H7 (cell line): ENCODE measurements around the gene GUCY1A1. TPM values are rescaled to one million over a fixed set of nuclear protein-coding genes. Genes with fewer than 3 reads are reported as not detected.

Experiments
- DNase-seq: peaks from one replicate; pipeline ENCODE4 v3.0.0; 2012
- H3K27me3 ChIP-seq: 2 replicates; pipeline ENCODE4 v1.6.0; 2011; ENCODE audit warnings: mild to moderate bottlenecking, low read length; ENCODE audit not compliant: control insufficient read depth, insufficient read depth
- H3K36me3 ChIP-seq: replicated peaks from 2 replicates; pipeline ENCODE4 v1.5.1; 2011; ENCODE audit warnings: low read length; ENCODE audit not compliant: control insufficient read depth, insufficient read depth
- H3K4me3 ChIP-seq: 2 replicates; pipeline ENCODE4 v1.5.1; 2011; ENCODE audit warnings: low read depth, mild to moderate bottlenecking, control low read depth, low read length, moderate library complexity; ENCODE audit not compliant: insufficient read depth
- total RNA-seq: library from RNA; depleted of rRNA; stranded (reverse); fragments of >200 nt; shearing (Covaris generic); gene quantifications from 2 replicates; pipeline ENCODE4 v1.2.3, GENCODE V29; 2014; rRNA removed

GUCY1A1 gene
- total RNA-seq = 0.10 TPM in 1 of 2 replicates, not detected in the other

GRCh38 chr4:155666344-155667221 is at the start of gene GUCY1A1:
TSS of gene GUCY1A1 (plus strand) at chr4:155666848. CDS start at chr4:155696868, 30,020 bp downstream.
- H3K36me3 ChIP-seq = no peaks in the 10 kb centered on the region
- DNase-seq = peak; percentile 63
- H3K27me3 ChIP-seq = peaks cover 76% of the 10 kb centered on the region
- peak within 1 kb of the TSS; percentile 41 for H3K4me3 ChIP-seq

GRCh38 chr4:155617296-155617695 is 49.4 kb upstream of the GUCY1A1 start:
- H3K27me3 ChIP-seq = no peaks in the 10 kb centered on the region
- no peak overlapping the region for H3K4me3 ChIP-seq
- no peaks in the 10 kb centered on the region for H3K36me3 ChIP-seq
- DNase-seq = no peak

DNA sequence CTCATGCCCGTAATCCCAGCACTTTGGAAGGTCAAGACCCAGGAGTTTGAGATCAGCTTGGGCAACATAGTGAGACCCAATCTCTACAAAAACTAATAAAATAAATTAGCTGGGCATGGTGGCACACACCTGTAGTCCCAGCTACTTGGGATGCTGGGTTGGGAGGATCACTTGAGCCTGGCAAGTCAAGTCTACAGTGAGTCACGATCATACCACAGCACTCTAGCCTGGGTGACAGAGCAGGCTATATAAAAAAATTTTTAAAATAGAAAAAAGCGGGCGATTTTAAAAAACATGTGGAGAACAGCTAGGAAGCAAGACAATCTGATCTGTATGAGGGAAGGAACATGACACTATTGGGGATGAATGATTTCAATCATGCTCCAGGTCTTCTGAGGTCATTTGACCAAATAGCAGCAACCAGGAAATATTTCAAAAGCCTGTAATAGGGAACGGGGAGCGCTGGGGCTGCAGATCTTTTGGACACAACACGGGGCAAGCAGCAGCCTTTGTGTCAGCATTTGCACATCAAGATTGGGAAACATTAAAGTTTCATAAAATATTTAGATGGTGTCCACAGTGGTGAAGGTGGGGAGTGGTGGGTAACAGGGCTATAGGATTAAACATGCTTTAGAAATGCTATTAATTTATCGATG is 48.3 kb upstream of the GUCY1A1 start:
- no peaks in the 10 kb centered on the region for H3K27me3 ChIP-seq
- no peaks in the 10 kb centered on the region for H3K36me3 ChIP-seq
- DNase-seq = no peak
- H3K4me3 ChIP-seq = no peak overlapping the region

GRCh38 chr4:155620637-155621036 is 46.0 kb upstream of the GUCY1A1 start:
- no peak overlapping the region for H3K4me3 ChIP-seq
- DNase-seq = no peak
- no peaks in the 10 kb centered on the region for H3K27me3 ChIP-seq
- no peaks in the 10 kb centered on the region for H3K36me3 ChIP-seq

DNA sequence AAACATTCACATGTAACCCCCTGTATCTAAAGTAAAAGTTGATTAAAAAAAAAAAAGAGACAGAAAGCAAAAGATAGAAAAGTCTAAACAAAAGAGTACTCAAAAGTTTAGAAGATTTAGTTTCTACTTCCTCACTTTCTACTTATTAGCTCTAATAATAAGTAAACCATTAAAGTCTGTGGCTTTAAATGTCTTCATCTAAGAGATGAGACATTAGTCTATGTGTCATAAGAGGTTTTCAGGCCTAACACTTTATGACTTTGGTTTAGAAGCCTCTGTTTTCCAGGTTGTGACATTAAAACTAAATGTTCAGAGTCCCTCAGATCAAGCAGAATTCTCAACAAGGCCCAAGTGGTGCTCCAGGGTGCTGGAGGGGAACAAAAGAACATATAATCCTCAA is 42.2 kb upstream of the GUCY1A1 start:
- no peak for DNase-seq
- no peaks in the 10 kb centered on the region for H3K36me3 ChIP-seq
- no peak overlapping the region for H3K4me3 ChIP-seq
- H3K27me3 ChIP-seq = no peaks in the 10 kb centered on the region

GRCh38 chr4:155626561-155626960 is 40.1 kb upstream of the GUCY1A1 start:
- H3K4me3 ChIP-seq = no peak overlapping the region

DNA sequence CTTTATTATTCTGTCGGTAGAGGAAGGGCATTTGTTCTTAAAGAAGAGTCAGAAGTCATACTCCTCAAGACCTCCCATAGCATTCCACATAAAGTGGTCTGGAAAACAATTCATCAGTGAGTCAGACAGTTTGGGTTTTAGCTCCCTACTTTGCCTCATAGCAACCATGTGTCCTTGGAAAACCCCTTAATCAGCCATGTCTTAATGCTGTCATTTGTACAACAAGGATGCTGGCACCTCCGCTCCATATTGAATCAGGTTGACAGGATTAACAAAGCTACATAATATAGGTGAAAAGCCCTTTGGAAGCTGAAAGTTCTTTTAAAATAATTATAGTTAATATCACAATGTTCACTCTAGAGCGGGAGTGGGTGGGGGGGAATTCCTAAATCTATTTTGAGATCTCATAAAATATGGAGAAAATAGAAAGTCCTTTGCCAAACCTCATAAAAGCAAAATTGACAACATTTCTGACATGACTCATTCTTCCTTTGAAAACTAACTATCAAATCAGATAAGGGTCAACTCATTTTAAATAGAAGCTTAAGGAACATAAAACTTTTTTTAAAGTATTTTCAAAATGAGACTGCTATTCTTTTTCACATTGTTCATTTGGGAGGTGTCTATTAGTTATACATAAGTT is 37.3 kb upstream of the GUCY1A1 start:
- H3K27me3 ChIP-seq = no peaks in the 10 kb centered on the region
- no peak for DNase-seq
- no peaks in the 10 kb centered on the region for H3K36me3 ChIP-seq
- no peak overlapping the region for H3K4me3 ChIP-seq

More at GRCh38 chr4:155626561-155626960, 40.1 kb upstream of the GUCY1A1 start:
- Histone ChIP-seq H3K36me3 (no peaks in the 10 kb centered on the region), H3K27me3 (no peaks in the 10 kb centered on the region)
- no peak for DNase-seq

- H3K36me3 ChIP-seq = no peaks in the 10 kb centered on the region
- no peaks in the 10 kb centered on the region for H3K27me3 ChIP-seq
- DNase-seq = no peak
- H3K4me3 ChIP-seq = no peak overlapping the region
Measured at GRCh38 chr4:155629956-155630355, 36.7 kb upstream of the GUCY1A1 start.

DNA sequence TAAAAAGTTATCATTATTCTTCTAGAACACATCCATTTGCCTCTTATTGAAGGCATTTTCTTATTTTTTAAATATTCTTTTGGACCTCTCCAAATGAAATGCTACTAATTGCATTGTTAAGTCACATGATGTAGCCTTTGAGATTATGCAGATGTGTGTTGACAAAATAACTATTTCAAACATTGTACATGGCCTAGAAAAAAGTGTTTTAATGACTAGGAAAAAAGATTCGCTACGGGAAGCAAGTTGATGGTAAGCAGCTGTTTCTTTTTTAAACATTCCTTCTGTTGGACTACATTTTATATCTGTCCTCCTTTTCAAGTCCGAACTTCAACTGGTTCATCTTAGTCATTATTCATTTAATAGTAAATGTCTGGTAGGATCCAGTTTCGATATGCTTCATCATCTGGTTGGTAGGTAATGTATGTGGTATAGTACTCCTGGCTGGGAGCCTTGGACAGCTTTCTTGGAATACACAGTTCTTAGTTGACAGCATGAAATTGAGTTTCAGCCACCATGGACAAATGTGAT is 34.3 kb upstream of the GUCY1A1 start:
- DNase-seq = no peak
- no peaks in the 10 kb centered on the region for H3K36me3 ChIP-seq
- no peaks in the 10 kb centered on the region for H3K27me3 ChIP-seq
- no peak overlapping the region for H3K4me3 ChIP-seq

- Histone ChIP-seq H3K4me3 (no peak overlapping the region), H3K27me3 (no peaks in the 10 kb centered on the region), H3K36me3 (no peaks in the 10 kb centered on the region)
- no peak for DNase-seq
Measured at GRCh38 chr4:155638195-155638965, 28.3 kb upstream of the GUCY1A1 start.

DNA sequence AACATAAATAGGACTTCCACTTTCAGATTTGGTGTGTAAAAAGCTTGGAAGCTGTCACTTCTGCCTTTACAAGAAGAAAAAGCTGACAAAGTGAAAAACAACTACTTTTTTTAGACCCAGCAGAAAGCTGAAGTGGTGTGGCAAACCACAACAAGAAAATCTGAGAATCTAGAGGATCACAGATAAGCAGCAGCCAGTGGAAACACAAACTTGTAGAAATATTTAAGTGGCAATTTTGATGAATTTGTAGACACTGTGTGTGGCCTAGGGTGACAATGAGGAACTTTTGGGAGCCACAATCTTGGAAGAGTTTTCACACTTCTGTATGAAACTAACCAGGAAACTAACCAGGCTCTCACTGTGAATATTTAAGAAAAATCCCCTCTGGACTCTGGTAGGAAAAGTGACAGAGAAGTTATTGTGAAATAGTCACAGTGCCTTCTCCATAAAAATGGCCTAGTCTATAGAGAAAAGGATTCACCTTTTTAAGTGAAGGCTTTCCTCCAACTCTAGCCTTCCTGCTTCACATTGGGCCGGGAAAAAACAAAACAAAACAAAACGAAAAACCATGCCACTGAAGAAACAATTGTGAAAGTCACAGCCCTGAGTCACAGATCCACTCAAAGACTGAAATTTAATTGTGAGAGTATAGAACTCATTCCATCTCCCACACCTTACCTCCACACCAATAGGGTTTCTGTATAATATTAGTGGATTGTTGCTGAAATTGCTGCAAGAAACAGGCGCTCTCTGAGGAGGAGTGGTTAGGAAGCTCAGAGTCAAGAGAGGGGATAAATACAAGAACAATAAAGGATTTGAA is 26.7 kb upstream of the GUCY1A1 start:
- no peaks in the 10 kb centered on the region for H3K27me3 ChIP-seq
- H3K36me3 ChIP-seq = no peaks in the 10 kb centered on the region
- H3K4me3 ChIP-seq = no peak overlapping the region
- no peak for DNase-seq

- DNase-seq = no peak
- H3K4me3 ChIP-seq = no peak overlapping the region
- no peaks in the 10 kb centered on the region for H3K27me3 ChIP-seq
- no peaks in the 10 kb centered on the region for H3K36me3 ChIP-seq
Measured at GRCh38 chr4:155640751-155641150, 25.9 kb upstream of the GUCY1A1 start.

DNA sequence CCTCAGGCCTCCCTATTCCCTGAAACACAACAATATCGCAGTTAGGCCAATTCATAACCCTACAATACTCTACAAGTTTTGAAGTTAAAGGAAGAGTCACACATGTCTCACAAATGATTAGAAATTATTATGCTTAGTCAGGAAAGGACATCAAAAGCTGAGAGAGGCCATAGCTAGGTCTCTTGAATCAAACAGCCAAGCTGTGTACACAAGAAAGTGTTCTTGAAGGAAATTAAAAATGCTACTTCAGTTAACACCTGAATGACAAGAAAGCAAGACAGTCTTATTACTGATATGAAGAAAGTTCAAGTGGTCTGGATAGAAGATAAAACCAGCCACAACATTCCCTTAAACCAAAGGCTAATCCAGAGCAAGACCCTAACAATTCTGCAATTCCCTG is 23.6 kb upstream of the GUCY1A1 start:
- no peak for DNase-seq
- H3K36me3 ChIP-seq = no peaks in the 10 kb centered on the region

More for the DNA sequence above, 23.6 kb upstream of the GUCY1A1 start:
- Histone ChIP-seq H3K27me3 (no peaks in the 10 kb centered on the region), H3K4me3 (no peak overlapping the region)
